Kidney capillary endothelial cell (primary cell): ENCODE data around the gene RIMBP2.
"Not testable (repeated sequence)": the region's sequence is repeated elsewhere in the genome, so short reads cannot be mapped to it uniquely, and the experiment has no call there.

Experiments
- DNase-seq: peaks from one replicate; pipeline ENCODE4 v3.0.0-alpha.2; 2018; ENCODE audit warnings: low spot score

The RIMBP2 gene

GRCh38 chr12:130596241-130596640 lies 119.9 kb downstream of the RIMBP2 start:
- DNase-seq, result no peak

DNA sequence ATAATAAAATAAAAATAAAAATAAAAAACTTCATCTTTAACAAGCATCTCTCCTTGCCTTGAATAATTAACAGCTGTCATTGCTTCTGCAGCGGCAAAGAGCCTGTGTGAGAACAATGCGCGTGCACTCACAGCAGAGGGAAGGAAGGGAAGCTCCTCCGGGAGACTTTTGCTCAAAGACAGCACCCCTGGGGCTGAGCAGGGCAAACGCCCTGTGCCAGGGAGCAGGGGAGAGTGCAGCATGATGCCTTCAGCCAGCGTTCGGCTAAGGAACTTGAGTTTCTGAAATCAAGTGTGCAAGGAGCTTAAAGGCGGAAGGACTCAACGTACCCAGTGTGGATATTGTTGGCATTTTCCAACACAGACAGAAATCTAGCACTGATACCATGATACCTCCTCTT lies 120.5 kb downstream of the RIMBP2 start:
- DNase-seq, result no peak

DNA sequence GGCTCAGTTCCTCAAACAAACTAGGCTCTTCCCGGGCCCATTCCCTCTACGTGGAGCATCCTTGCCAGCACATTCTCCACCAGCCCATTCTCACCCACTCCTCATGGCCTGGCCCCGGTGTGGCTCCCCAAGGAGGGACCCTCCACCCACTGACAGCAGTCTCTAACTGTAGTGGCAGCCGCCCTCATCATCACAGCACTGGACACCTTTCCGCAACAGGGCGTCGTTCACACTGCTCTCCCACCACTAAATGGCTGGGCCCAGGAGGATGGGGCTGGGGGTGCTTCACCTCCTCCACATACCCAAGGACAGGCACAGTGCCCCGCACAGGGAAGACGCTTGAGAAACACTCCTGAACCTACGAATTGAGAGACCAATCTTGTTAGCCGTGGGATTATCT lies 123.0 kb downstream of the RIMBP2 start:
- DNase-seq, result no peak

DNA sequence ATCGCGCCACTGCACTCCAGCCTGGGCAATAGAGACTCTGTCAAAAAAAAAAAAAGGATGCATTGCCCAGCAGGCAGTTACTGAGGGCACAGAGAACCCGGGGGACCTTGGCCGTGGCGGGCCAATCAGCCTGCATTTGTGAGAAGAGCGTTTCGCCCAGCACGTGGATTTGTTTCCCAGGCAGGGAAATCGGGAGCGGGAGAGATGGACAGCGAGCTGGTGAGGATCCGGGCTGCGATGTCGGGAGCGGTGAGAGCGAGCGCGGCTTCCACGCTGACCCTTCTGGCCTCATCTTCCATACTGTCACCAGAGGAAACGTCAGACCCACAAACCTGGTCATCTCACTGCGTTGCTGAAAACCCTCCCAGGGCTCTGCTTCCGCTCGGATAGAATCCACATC lies 123.5 kb downstream of the RIMBP2 start:
- DNase-seq, result no peak

- no peak for DNase-seq
Observed at GRCh38 chr12:130591736-130592135, 124.4 kb downstream of the RIMBP2 start.

DNA sequence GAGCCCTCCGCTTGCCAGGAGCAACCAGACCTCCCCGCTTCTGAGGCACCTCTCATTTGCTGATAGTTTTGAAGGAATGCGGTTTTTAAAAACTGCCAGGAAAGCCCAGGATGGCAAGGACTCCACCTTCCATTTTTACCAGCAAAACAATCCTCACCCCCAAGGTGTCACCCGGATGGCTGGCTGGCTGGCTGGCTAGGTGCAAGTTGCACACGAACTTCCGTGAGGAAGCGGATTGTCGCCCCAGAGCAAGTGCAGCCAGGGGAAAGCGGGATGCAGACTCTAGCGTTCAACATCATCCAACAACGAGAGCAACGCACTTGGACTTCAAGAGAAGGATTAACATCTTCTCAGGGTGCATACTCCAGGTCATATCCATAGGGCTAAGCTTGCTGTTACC lies 125.4 kb downstream of the RIMBP2 start:
- DNase-seq, result no peak

DNA sequence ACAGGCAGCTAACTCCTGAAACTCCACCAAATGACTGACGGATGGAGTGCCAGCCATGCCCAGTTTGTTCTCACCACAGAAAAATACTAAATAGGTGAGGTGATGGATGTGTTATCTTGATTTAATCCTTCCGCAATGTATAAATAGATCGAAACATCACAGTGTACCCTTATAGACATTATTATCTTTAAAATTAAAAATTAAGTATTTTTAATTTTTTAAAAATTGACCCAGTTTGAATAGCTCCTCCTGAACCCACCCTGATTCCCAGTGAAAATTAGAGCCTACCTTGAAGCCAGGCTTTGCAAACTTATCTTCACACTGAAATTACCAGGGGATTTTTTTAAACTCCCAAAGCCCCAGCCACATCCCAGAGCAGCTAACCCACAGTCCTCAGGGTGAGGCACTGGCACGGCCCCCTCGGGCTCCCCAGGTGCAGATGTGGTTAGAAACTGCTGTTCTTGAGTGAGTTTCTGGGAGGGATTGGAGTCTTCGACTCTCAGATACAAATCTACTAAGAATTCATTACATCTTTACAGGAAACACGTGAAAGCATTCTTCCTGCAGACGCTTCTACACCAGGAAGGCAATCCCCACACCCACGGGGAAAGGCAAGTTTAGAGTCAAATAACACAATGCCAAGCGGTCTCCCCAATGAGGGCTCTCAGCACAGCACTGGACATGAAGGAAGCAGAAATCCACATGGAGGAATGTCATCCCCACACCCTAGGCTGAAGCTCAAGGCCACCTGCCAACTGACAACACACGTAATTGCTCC lies 126.4 kb downstream of the RIMBP2 start:
- no peak for DNase-seq

DNA sequence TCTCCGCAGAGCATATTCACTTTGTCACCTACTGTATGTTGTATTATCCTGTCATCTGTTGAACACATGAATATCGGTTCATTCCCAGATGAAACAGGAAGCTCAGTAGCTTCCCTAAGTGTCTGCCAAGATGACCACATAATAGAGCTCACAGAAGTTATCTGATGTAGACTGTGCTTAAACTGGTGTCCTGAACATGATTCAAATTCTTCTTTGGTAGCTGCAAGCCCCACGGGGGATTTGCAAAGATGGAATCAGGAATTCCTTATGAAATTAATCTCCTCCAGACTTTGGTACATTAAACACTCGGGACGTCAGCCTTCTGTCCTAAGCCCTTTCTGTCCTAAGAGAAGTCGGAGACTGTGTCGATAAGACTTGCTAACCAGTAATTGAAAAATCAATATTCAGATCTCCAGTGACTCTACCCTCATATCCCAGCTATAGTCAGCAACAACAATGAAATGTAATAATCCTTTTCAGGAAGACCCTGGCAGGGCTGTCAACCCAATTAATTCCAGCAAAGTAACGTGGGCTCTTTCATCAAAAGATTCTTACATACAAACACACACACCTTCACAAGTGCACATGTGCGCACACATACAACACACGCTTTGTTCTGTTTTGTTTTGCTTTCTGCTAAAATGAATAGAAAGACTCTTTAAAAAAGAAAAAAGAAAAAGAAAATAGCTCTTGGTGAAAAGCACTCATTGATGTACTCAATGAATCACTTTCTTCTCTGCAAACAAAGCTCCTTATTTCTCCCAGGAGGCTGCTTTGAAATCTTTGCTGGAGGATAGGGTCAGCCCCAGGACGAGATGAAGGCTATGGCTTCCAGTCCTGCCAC lies 127.2 kb downstream of the RIMBP2 start:
- no peak for DNase-seq

DNA sequence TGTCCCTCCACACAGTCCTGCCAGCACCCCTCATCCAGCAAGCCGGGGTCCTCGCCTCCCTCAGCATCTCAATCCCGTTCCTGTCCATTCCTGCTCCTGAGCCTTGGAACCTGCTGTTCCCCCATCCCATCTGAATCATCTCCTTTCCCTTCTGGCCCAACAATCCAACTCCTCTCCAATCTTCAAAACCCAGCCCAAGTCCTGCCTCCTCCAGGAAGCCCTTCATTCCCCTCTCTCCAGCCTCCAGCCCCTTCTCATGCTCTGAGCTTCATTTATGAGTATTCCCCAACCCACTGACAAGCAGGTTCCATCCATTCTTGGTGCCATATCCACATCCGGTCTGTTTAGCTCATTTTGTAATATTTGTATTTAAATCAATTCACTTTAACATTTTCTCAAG lies 128.1 kb downstream of the RIMBP2 start:
- no peak for DNase-seq

DNA sequence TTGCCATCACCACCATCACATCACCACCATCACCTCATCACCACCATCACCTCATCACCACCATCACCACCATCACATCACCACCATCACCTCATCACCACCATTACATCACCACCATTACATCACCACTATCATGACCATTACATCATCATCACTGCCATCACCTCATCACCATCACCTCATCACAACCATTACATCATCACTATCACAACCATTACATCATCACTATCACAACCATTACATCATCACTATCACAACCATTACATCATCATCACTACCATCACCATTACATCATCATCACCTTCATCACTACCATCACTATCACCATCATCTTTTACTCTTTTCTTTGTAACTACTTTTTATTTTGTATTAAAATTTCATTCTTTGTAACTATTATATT lies 131.6 kb downstream of the RIMBP2 start:
- DNase-seq, result not testable (repeated sequence)

- DNase-seq, result no peak
Observed at GRCh38 chr12:130583800-130584199, 132.3 kb downstream of the RIMBP2 start.

DNA sequence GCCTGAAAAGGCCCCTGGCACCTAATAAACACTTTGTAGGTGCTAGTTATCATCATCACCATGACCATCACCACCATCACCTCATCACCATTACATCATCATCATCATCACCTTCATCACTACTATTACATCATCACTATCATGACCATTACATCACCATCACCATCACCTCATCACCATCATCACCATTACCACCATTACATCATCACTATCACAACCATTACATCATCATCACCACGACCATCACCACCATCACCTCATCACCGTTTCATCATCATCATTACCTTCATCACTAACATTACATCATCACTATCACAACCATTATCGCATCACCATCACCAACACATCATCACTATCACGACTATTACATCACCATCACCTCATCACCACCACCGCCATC lies 132.8 kb downstream of the RIMBP2 start:
- DNase-seq, result no peak

DNA sequence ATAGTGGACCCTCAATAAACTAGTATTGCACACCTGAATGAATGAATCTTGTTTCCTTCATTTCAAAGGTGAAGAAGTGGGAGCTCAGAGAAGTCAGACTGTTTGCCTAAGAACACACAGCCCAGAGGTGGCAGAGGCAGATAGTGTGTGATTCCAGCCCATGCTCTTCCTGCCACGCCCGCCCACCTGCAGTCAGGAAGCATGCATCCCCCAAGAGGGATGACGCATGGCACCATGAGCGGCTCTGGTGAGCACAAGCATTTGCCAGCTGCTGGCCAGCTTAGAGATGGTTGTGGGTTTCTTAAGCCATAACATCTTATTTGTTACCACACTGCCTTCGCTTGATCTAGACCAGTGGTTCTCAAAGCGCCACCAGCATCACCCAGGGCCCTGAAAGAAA lies 133.8 kb downstream of the RIMBP2 start:
- DNase-seq, result no peak

DNA sequence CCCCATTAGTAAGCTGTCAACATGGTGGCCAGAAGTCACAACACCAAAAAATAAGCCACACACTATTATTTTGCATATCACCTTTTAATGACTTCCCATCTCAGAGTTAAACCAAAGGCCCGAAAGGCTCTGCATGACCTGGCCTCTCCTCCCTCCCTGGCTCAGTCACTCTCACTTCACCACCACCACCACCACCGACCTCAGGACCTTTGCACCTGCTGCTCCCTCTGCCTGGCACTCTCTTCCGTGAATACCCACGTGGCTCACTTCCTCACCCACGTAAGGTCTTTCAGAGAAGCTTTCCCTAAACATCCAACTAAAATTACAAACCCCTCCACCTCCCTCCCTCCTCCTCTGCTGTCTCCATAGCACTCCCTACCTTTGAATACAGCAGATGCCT lies 134.3 kb downstream of the RIMBP2 start:
- DNase-seq, result no peak

DNA sequence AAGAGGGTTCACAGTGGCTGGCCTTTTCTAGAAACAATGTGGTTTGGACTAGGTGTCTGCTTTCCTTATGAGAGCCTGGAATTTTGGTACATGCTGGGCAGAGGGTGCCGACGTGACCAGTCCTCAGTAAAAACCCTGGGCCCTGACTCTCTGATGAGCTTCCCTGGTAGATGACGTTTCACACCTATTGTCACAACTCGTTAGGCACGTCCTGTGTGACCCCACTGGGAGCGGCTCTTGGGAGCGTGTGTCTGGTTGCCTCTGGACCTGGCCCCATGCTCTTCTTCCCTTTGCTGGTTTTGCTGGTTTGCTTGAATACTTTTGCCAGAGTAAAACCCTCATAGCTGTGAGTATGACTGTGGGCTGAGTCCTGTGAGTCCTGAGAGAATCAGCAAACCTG lies 136.9 kb downstream of the RIMBP2 start:
- no peak for DNase-seq

DNA sequence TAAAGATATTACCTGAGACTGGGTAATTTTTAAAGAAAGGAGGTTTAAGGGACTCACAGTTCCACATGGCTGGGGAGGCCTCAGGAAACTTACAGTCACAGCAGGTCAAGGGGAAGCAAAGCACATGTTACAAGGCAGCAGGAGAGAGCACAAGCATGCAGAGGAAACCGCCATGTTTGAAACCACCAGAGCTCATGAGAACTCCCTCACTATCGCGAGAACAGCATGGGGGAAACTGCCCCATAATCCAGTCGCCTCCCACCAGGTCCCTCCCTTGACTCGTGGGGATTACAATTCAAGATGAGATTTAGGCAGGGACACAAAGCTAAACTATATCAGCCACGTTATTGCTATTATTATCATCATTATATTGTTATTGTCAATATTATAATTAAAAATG lies 138.7 kb downstream of the RIMBP2 start:
- DNase-seq, result no peak

DNA sequence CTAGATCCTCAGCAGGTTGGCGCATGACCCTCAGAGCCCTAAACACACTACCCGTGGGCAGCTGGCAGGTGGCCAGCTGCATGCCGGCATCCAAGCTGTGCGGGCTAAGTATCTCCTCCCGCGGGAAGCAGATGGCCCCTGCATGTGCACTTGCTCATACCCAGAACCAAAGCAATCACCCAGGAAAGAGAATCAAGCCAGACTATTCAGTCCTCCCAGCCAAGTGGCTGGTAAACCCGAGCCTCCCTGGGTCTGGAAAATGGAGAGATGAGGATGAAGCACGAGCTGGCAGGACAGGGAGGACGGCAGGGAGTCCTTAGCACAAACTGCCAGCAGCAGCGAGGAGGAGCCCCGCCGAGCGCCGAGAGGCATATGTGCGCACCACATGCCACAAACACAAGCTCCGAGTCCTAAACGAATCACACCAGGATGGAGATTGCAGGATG lies 139.7 kb downstream of the RIMBP2 start:
- DNase-seq, result no peak

DNA sequence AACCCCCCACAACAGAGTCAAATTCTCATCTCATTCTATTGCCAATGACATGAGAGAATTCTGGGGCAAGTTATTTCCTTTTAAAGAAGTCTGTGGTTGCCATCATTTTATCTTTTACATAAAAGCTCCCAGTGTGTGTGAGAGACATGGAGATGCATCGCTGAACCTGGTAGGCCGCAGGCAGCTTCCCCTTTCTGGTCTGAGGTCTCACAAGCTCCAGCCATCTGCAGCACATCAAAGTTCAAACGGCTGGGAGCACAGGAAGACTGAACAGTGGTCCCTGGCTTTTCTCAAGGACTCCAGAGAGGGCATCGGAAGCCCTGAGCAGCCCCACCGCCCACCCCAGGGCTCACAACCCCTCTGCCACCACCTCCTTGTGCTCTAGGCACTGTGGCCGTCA lies 141.7 kb downstream of the RIMBP2 start:
- no peak for DNase-seq

- DNase-seq, result no peak
Observed at GRCh38 chr12:130573766-130574165, 142.3 kb downstream of the RIMBP2 start.

DNA sequence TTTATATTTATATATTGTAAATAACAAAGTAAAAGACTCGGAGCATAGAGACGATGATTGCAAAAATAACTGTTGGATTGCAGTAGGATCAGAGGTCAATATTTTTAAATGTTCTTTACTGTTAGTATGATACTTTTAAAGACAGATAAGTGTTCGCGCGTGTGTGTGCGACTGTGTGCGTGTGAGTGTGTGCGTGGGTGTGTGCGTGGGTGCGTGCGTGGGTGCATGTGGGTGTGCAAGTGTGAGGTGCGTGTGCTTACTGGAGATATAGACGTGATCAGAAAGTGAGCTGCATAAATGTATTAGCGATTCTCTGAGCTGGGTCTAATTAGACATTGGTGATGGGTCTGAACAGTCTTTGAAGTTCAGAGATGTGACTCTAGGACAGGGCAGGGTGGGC lies 142.9 kb downstream of the RIMBP2 start:
- no peak for DNase-seq

GRCh38 chr12:130572553-130572952 lies 143.5 kb downstream of the RIMBP2 start:
- DNase-seq, result no peak

DNA sequence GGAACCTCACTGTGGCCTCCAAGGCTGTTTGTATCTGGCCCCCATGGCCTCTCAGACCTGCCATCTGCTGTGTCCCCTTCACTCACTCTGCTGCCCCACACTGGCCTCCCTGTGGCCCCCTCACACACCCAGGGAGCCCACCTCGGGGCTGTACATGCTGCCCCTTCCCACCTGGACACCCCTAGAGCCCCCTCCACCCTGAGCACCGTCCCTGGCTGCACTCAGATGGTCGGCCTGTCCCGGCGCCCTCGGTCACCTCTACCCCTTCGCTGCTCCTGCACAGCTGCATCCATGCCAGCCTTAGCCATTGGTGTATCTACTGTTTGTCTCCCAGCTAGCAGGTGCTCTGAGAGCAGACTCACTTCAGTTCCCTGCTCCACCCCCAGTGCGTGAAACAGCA lies 144.4 kb downstream of the RIMBP2 start:
- no peak for DNase-seq

DNA sequence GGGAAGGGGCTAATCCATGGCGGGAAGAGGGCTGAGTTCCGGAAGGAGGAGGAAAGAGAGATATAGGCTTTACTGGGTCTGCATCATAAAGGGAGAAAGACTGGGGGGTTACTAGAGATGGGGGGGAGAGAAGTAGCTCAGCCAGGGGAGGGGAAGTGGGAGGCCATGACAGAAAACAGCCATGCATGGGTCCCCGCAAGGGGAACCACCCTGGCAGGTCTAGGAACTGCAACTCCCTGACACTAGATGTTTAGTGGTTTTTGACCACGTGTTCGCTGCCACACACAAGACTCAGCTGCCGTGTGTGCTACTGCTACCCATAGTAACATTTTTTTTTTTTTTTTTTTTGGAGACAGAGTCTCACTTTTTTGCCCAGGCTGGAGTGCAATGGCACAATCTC lies 145.0 kb downstream of the RIMBP2 start:
- DNase-seq, result no peak

DNA sequence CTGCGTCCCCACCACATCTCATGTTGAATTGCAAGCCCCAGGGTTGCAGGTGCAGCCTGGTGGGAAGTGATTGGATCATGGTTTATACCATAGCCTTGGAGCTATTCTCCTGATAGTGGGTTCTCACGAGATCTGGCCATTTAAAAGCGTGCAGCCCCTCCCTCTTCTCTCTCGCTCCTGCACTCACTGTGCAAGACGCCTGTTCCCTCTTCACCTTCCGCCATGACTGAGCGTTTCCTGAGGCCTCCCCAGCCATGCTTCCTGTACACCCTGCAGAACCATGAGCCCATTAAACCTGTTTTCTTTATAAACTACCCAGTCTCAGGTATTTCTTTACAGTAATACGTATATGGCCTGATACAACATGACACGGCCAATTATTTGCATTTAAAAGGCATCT lies 146.6 kb downstream of the RIMBP2 start:
- no peak for DNase-seq
